MM.1S (cell line): ENCODE measurements around the gene WDFY2.

ENCODE experiments used
- CTCF ChIP-seq: fragments of 300-600 bp; sonication (generic); IDR thresholded peaks from 2 replicates; pipeline ENCODE4 v1.5.1; 2016; ENCODE audit warnings: antibody characterized with exemption, low read length, mixed read lengths
- EZH2 ChIP-seq: fragments of 300-600 bp; sonication (generic); optimal IDR thresholded peaks from 2 replicates; pipeline ENCODE3; 2017; ENCODE audit warnings: low read depth, mild to moderate bottlenecking, antibody characterized with exemption, low read length, mixed read lengths

- no peak for TF ChIP-seq CTCF
- TF ChIP-seq EZH2: no peak
Measured at GRCh38 chr13:51577690-51578089, 6.6 kb upstream of the WDFY2 start.
